Measurements from ENCODE around the gene EMID1.

The EMID1 gene

DNA sequence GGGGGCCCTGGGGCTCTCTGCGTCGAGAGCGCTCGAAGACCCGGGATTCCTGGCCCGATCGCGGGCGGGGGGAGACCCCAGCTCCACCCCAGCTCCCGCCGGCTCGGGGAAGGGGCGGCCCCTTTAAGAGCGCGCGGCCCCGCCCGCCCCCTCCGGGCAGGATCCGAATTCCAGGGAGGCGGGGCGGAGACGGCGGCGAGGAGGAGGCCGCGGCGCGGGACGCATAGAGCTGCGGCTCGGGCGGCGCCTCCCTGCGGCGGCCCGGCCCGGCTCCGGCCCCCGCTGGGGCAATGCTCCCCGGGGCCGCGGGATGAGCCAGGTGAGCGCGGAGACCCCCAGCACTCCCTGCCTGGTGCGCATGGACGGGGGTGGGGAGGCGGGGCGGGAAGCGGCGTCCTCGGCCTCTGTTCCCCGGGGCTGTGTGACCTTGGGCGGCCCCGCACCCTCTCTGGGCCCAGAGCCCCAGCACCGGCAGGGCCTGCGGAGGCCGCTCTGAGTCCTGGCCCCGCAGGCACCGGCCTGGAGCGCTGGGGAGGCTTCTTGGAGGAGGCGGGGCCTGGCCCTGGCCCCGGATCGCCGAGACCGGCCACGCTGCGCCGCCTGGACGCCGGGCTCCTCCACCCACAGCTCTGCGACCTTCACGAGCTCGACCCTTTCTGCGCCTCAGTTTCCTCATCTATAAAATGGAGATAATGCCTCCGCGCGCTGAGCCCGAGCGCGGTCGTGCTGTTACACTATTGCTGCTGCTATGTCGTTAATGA is 101.3 kb downstream of the EMID1 start:
- peak; percentile 63 for DNase-seq (ENCODE audit: low spot score)
- in situ Hi-C loops (cut with MboI; ENCODE audit: low pct_unique_long_range_greater_than_20kb, low sequenced_read_pairs, unreplicated experiment), result no loop called here
- TF ChIP-seq, protein P1, sequence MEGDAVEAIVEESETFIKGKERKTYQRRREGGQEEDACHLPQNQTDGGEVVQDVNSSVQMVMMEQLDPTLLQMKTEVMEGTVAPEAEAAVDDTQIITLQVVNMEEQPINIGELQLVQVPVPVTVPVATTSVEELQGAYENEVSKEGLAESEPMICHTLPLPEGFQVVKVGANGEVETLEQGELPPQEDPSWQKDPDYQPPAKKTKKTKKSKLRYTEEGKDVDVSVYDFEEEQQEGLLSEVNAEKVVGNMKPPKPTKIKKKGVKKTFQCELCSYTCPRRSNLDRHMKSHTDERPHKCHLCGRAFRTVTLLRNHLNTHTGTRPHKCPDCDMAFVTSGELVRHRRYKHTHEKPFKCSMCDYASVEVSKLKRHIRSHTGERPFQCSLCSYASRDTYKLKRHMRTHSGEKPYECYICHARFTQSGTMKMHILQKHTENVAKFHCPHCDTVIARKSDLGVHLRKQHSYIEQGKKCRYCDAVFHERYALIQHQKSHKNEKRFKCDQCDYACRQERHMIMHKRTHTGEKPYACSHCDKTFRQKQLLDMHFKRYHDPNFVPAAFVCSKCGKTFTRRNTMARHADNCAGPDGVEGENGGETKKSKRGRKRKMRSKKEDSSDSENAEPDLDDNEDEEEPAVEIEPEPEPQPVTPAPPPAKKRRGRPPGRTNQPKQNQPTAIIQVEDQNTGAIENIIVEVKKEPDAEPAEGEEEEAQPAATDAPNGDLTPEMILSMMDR (IDR thresholded peaks at IDR 0.05; ENCODE audit: extremely low read depth, insufficient read depth, missing control alignments), result peak; percentile 4

DNA sequence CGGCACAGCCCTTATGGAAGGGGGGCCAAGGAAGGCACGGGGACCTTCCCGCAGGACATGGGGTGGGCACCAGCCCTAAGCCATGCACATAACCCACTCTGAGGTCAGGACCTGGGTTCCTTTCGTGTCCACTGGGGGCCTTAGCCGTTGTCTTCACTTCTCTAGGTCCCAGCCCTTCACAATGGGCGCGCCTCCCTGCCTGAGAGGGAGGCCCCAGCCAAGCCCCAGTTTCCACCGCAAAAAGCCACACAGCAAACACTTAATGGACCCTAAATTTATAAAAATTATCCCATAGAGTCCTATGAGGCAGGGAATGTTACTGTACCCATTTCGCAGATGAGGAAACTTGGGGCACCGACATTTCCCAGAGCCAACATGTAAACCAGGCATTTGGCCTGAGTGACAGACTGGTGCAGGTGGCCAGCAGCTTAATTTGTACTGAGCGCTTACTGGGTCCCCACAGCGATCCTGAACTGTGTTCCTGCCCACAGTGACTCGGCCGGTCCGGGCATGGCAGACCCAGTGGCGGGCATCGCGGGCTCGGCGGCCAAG is 102.0 kb downstream of the EMID1 start:
- in situ Hi-C loops (cut with MboI; ENCODE audit: low pct_unique_long_range_greater_than_20kb, low sequenced_read_pairs, unreplicated experiment), result no loop called here
- peak; percentile 48 for DNase-seq (ENCODE audit: low spot score)
- TF ChIP-seq, protein P1 (IDR thresholded peaks at IDR 0.05; ENCODE audit: extremely low read depth, insufficient read depth, missing control alignments), result no peak

DNA sequence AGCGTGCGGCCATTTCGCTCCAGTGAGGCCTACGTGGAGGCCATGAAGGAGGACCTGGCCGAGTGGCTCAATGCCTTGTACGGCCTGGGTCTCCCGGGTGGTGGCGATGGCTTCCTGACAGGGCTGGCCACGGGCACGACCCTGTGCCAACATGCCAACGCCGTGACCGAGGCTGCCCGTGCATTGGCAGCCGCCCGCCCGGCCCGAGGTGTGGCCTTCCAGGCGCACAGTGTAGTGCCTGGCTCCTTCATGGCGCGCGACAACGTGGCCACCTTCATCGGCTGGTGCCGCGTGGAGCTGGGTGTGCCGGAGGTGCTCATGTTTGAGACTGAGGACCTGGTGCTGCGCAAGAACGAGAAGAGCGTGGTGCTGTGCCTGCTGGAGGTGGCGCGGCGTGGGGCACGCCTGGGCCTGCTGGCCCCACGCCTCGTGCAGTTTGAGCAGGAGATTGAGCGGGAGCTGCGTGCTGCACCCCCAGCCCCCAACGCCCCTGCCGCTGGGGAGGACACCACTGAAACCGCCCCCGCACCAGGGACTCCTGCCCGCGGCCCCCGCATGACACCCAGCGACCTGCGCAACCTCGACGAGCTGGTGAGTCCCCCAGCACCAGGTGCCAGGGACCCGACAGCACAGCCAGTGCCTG is 102.6 kb downstream of the EMID1 start:
- in situ Hi-C loops (cut with MboI; ENCODE audit: low pct_unique_long_range_greater_than_20kb, low sequenced_read_pairs, unreplicated experiment), result no loop called here

DNA sequence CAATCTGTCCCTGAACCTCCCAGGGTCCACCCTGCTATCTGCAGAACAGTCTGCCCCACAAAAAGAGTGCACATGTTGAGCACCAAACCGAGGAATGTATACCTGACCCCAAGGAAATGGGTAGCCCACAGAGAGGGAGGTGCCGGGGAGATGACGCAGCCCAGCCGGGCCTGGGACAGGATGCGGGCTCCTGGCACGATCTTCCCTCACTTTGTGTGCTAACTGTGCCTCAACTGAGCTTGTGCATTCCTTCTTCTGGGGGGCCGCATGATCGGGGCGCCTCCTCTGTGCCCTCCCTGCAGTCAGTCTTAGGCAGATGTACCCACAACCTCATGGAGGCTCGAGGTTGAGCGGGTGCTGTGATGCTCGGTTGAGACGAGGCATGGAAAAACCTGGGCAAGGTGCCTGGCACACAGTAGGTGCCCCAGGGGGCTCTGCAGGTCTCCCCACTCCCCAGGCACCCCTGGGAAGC is 103.1 kb downstream of the EMID1 start:
- in situ Hi-C loops (cut with MboI; ENCODE audit: low pct_unique_long_range_greater_than_20kb, low sequenced_read_pairs, unreplicated experiment), result no loop called here
- DNase-seq (ENCODE audit: low spot score), result peak; percentile 43
- TF ChIP-seq, protein P1 (IDR thresholded peaks at IDR 0.05; ENCODE audit: extremely low read depth, insufficient read depth, missing control alignments), result no peak

More for the DNA sequence above, 102.6 kb downstream of the EMID1 start:
- peak; percentile 17 for DNase-seq (ENCODE audit: low spot score)
- TF ChIP-seq, protein P1 (IDR thresholded peaks at IDR 0.05; ENCODE audit: extremely low read depth, insufficient read depth, missing control alignments), result no peak
